ENCODE data around the gene TTC39C.

The TTC39C gene

GRCh38 chr18:24033641-24034412 is 19.3 kb downstream of the TTC39C start:
- DNase-seq (ENCODE audit: low spot score) = no peak
- TF ChIP-seq CTCF (conservative IDR thresholded peaks at IDR 0.05; ENCODE audit: low read depth) = no peak
- ChIA-PET POLR2A (ENCODE audit: low non-redundant PET) (no interaction called here), CTCF (no interaction called here)
- no peak overlapping the region for H3K27ac ChIP-seq

GRCh38 chr18:24035316-24035715 is 20.8 kb downstream of the TTC39C start:
- DNase-seq (ENCODE audit: low spot score) = no peak
- no peak overlapping the region for H3K27ac ChIP-seq
- TF ChIP-seq CTCF (conservative IDR thresholded peaks at IDR 0.05; ENCODE audit: low read depth) = no peak
- ChIA-PET CTCF (no interaction called here), POLR2A (ENCODE audit: low non-redundant PET) (no interaction called here)

- CTCF ChIA-PET = interaction anchor here (0.6 kb wide), 1 partner anchor 51 kb away, joined by 3 read pairs; no protein-coding TSS in a partner anchor
- no peak for TF ChIP-seq CTCF (conservative IDR thresholded peaks at IDR 0.05; ENCODE audit: low read depth)
- POLR2A ChIA-PET (ENCODE audit: low non-redundant PET) = no interaction called here
- no peak overlapping the region for H3K27ac ChIP-seq
- no peak for DNase-seq (ENCODE audit: low spot score)
Measured at GRCh38 chr18:24039671-24040070, 25.1 kb downstream of the TTC39C start.

GRCh38 chr18:24041691-24042090 is 27.1 kb downstream of the TTC39C start:
- CTCF ChIA-PET = no interaction called here
- POLR2A ChIA-PET (ENCODE audit: low non-redundant PET) = no interaction called here
- DNase-seq (ENCODE audit: low spot score) = no peak
- TF ChIP-seq CTCF (conservative IDR thresholded peaks at IDR 0.05; ENCODE audit: low read depth) = no peak
- no peak overlapping the region for H3K27ac ChIP-seq

GRCh38 chr18:24043403-24043802 is 28.8 kb downstream of the TTC39C start:
- no peak for DNase-seq (ENCODE audit: low spot score)
- CTCF ChIA-PET = no interaction called here
- POLR2A ChIA-PET (ENCODE audit: low non-redundant PET) = no interaction called here
- no peak for TF ChIP-seq CTCF (conservative IDR thresholded peaks at IDR 0.05; ENCODE audit: low read depth)
- H3K27ac ChIP-seq = no peak overlapping the region

- ChIA-PET POLR2A (ENCODE audit: low non-redundant PET) (no interaction called here), CTCF (no interaction called here)
- no peak overlapping the region for H3K27ac ChIP-seq
- TF ChIP-seq CTCF (conservative IDR thresholded peaks at IDR 0.05; ENCODE audit: low read depth) = no peak
- no peak for DNase-seq (ENCODE audit: low spot score)
Measured at GRCh38 chr18:24048261-24048660, 33.7 kb downstream of the TTC39C start.

All from RWPE1 (cell line).